Stimulated activated CD4-positive, alpha-beta T cell treated with anti-CD3 and anti-CD28 coated beads, Interleukin-15, amount 100 ng/mL, for 24 hours (primary cell): ENCODE measurements around the gene KDM6A.
"Not testable (repeated sequence)": the region's sequence is repeated elsewhere in the genome, so short reads cannot be mapped to it uniquely, and the experiment has no call there.

ENCODE experiments used
- DNase-seq: peaks from one replicate; pipeline ENCODE4 v3.0.0-alpha.2; 2020

Gene KDM6A

GRCh38 chrX:45011597-45011996 lies 138.6 kb downstream of the KDM6A start:
- no peak for DNase-seq

DNA sequence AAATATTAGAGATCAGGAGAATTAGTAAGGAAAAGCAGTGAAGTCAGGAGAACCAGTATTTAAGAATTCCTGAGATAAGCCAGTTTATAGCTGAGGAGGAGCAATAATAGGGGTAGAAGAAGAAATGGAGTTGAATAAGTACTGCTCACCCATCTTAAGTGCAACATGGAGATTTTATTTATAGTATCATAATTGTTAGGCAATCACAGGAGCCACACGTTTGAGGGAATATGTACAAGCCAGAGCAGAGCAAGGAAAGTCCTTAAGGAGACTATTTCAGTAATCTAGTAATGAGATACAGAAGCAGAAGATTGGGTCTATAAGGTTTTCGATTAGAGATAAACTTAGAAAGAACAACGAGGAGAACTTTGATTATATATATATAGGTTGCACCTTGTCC lies 145.0 kb downstream of the KDM6A start:
- no peak for DNase-seq

- no peak for DNase-seq
These were observed 149.2 kb downstream of the KDM6A start for GRCh38 chrX:45022150-45022549.

- no peak for DNase-seq
These were observed 151.5 kb downstream of the KDM6A start for GRCh38 chrX:45024501-45024900.

GRCh38 chrX:45026036-45026435 lies 153.0 kb downstream of the KDM6A start:
- no peak for DNase-seq

GRCh38 chrX:45031830-45032378 lies 158.9 kb downstream of the KDM6A start:
- DNase-seq = no peak

DNA sequence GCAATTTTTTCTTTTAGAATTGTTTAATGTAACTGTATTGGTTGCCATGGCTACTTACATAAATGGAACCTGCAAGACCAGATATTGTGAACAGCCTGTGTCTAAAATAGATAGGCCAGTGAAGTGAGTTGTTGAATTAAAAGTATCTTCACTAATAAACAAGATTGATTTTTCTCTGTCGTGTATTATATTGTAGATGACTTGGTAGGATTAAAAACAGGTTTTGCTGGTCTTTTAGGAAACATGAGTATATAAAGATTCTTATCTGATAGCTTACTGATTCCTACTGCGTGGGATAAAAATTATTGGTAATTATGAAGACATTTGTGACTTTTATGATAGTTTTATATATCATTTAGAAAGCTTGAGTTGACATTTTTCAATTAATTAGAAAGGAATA lies 162.1 kb downstream of the KDM6A start:
- DNase-seq = no peak

DNA sequence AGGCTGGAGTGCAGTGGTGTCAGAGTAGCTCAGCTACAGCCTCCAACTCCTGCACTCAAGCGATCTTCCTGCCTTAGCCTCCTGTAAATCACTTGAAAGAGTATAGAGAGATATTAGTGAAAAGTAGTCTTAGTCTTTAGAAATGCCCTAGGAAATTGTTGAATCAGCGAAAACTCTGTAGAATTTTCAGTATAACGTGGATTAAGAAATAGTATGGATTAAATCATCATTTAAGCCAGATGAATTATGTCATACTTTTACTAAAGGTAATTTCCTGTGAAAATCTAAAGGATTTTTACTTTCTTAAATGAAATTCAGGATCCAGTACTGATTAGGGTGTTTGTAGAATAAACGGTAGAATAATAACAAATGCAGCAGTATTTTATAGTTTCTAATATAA lies 163.2 kb downstream of the KDM6A start:
- DNase-seq = no peak

GRCh38 chrX:45040137-45040536 lies 167.1 kb downstream of the KDM6A start:
- not testable (repeated sequence) for DNase-seq

DNA sequence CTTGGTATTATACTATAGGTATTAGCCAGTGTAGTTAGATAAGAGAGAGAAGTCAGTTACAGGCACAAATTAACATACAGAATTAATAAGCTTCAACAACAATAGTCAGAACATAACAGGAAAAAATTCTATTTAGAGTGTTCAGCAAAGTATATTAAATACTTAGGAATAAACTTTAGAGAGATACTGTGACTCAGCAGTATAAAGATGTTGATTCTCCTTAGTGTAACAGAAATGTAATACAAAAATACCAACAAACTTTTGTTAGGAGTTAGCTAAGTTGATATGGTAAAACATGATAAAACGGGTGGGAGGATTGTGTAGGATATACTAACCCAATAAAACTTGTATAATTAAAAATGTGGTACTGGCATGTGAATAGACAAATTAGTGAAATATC lies 173.4 kb downstream of the KDM6A start:
- DNase-seq = no peak

- DNase-seq = no peak
These were observed 177.6 kb downstream of the KDM6A start for GRCh38 chrX:45050558-45050957.

DNA sequence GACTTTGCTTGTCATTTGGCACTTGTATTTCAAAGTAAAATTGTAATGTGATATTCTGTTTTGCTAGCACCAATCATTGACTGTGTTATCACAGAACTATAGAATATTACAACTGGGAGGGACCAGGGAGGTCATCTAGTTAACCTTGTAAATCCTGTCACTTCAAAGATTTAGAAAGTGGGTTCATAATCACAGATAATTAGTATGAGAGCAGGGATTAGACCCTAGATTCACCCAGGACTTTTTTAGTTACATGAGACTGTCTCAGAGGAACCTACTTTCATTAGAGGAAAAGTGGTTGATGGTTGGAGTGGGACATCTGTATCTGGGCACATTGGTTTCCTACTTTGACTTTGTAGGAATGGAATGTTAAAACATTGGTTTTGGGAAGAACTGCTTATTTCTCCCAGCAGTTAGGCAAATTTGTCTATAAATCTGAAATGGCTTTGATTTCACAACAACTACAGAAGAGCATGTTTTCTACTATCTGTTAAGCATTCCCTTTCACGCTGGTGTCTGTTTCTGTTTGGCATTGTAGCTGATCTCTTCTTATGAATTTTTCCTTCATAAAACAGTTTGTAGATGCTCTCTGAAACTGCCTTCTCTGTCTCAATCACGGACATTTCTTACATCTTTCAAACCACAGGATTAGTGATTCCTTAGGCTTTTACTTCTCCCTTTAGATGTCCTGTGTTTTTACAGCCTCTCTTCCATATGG lies 183.6 kb downstream of the KDM6A start:
- DNase-seq = no peak

GRCh38 chrX:45059906-45060305 lies 186.9 kb downstream of the KDM6A start:
- DNase-seq = not testable (repeated sequence)

- no peak for DNase-seq
These were observed 190.5 kb downstream of the KDM6A start for GRCh38 chrX:45063319-45064095.

GRCh38 chrX:45068569-45068968 lies 195.6 kb downstream of the KDM6A start:
- no peak for DNase-seq

DNA sequence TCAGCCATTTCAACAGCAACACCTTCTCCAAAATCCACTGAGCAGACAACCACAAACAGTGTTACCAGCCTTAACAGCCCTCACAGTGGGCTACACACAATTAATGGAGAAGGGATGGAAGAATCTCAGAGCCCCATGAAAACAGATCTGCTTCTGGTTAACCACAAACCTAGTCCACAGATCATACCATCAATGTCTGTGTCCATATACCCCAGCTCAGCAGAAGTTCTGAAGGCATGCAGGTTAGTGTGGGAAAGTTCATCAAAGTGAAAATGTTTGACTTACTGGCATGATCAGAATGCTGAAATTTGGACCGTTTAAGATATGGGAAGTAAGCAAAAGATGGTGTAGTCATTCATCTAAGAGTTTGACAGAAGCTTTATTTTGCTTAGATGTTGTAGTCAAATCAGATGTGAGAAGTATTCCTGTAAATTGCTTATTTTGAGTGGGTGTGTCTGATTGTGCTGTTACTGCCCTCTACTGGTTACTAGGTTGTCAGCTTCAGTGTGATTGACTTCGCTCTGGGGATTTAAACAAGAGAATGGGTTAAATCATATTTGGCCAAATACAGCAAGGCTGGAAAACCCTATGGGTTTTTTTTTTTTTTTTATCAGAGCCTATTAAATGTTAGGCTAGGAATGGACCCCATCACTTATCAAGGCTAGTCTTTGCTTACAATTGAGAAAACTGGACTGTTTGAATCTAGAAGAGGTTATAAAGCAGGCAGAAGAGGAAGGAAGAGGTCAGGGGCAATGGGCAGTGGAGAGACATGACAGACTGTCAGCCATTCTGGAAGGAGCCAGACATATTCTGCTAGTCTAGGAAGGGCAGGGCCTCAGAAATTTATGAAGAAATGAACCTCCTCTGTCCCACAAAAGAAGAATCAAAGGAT lies 197.4 kb downstream of the KDM6A start:
- DNase-seq = no peak

- DNase-seq = not testable (repeated sequence)
These were observed 200.0 kb downstream of the KDM6A start for GRCh38 chrX:45073011-45073410.

- peak; percentile 7 for DNase-seq
These were observed 204.9 kb downstream of the KDM6A start for GRCh38 chrX:45077748-45078424.

DNA sequence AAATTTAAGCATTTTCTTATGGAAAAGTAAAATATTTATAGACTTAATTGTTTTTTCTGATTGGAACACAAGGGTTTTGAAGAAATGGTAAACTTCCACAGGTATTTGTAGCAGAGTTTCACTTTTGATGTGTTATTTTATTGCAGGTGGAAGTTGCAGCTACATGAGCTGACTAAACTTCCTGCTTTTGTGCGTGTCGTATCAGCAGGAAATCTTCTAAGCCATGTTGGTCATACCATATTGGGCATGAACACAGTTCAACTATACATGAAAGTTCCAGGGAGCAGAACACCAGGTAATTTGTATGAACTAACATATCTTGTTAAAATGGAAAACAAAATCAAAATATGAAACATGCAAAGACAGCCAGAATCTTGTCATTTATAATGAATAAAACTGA lies 210.3 kb downstream of the KDM6A start:
- DNase-seq = no peak

DNA sequence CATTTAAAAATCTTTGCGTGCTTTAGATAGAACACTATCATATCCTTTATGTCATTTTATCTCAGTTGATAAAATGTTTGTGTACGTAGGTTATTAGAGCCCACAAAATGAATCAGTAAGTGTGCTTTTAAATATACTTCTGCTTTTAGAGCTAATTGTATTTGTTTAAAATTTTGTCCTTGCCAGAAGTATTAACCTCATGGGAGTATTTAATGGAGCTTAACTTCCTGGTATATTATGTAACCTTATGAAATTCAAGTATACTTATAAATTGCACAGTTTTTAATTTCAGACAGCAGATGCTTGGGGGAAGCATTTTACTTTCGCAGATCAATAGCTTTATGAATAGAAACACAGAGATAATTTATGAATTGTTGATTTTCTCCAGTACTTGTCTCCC lies 237.5 kb downstream of the KDM6A start:
- no peak for DNase-seq

DNA sequence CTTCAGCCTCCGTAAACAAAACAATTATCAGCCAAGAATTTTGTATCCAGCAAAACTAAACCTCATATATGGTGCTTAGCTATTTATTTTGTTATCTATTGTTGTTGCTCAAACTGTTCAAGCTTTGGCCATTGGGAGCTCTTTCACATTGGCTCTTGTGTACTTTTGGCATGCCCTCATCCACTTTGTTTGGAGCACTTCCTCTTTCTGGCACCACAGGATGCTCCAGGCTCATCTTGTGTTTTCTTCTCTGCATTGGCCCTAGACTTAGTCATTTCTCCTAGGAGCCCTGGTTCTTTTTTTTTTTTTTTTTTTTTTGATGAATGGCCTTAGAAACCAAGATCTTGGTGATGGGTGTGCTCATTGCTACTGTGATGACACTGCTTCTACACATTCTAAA lies 253.2 kb downstream of the KDM6A start:
- DNase-seq = no peak

- DNase-seq = no peak
These were observed 256.0 kb downstream of the KDM6A start for GRCh38 chrX:45128896-45129454.
